AG09309 (cell line): ENCODE data around the gene APIP.
"Not testable (repeated sequence)": the region's sequence is repeated elsewhere in the genome, so short reads cannot be mapped to it uniquely, and the experiment has no call there.

Source experiments
- DNase-seq: peaks from one replicate; pipeline ENCODE4 v3.0.0-alpha.2; 2010; ENCODE audit warnings: low read depth
- H3K4me3 ChIP-seq: 2 replicates; pipeline ENCODE4 v1.5.1; 2011; ENCODE audit warnings: mild to moderate bottlenecking, low read depth, low read length, moderate library complexity; ENCODE audit not compliant: control insufficient read depth
- CTCF ChIP-seq: IDR thresholded peaks from 2 replicates; pipeline ENCODE4 v1.5.1; 2011; ENCODE audit warnings: mild to moderate bottlenecking, low read depth, low read length, inconsistent platforms; ENCODE audit not compliant: insufficient read depth, control insufficient read depth; ENCODE audit errors: missing control alignments

The APIP gene

GRCh38 chr11:34904421-34904955, 11.7 kb downstream of the APIP start:
- no peak for TF ChIP-seq CTCF
- no peak overlapping the region for H3K4me3 ChIP-seq
- no peak for DNase-seq

DNA sequence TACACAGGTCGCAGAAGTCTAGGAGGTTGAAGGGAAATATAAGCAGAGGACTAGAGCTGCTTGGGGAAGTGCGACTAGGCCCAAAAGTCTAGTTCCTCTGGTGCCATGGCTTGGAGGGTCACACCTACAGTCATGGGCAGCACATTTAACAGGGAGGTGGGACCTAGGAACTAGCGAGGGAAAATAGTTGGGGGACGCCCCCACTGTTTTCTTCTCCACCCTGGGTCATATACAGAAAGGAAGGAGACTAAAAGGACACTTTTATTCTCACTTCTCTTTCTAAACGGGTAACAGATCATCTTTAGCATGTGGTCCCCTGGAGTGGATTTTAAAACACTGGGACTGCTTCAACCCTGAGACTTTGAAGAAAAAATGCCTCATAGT, 16.6 kb downstream of the APIP start:
- no peak for DNase-seq
- TF ChIP-seq CTCF: no peak
- H3K4me3 ChIP-seq: no peak overlapping the region

- H3K4me3 ChIP-seq: no peak overlapping the region
- no peak for TF ChIP-seq CTCF
- no peak for DNase-seq
These were observed 17.7 kb downstream of the APIP start for GRCh38 chr11:34898474-34898873.

- no peak for DNase-seq
- no peak overlapping the region for H3K4me3 ChIP-seq
- TF ChIP-seq CTCF: no peak
These were observed 18.9 kb downstream of the APIP start for GRCh38 chr11:34897171-34897870.

DNA sequence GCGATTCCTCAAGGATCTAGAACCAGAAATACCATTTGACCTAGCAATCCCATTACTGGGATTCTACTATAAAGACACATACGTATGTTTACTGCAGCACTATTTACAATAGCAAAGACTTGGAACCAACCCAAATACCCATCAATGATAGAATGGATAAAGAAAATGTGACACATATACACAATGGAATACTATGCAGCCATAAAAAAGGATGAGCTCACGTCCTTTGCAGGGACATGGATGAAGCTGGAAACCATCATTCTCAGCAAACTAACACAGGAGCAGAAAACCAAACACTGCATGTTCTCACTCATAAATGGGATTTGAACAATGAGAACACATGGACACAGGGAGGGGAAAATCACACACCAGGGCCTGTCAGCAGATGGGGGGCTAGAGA, 20.0 kb downstream of the APIP start:
- not testable (repeated sequence) for H3K4me3 ChIP-seq, DNase-seq

DNA sequence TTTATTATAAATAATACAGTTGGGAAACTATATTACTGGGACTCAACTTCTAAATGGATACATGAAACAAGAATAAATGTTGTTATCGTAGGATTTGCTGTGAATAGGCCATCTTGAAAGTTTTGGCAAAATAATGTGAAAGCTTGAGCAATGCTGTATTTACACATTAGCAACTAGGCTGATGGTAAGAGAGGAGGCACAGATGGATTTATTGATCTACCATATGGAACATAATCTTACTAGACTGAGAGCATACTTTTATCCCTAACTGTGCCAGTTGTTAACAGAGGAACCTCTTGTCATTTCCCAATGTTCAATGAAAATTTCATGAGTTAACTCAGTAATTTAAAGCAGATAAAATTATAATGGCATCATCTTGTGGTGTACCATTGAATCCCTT, 22.8 kb downstream of the APIP start:
- no peak for DNase-seq
- no peak overlapping the region for H3K4me3 ChIP-seq
- TF ChIP-seq CTCF: no peak

GRCh38 chr11:34891611-34892010, 24.6 kb downstream of the APIP start:
- no peak for DNase-seq
- TF ChIP-seq CTCF: no peak
- no peak overlapping the region for H3K4me3 ChIP-seq
